Urinary bladder (tissue), 2 donors: Measurements from ENCODE around the gene RHOH. TPM values are rescaled to one million over a fixed set of nuclear protein-coding genes. Genes with fewer than 3 reads are reported as not detected.

Experiments
- polyA plus RNA-seq: library from polyadenylated mRNA; stranded (reverse); fragments of 200-250 nt; gene quantifications from one replicate; pipeline ENCODE4 v1.2.3, GENCODE V29; 2013
- total RNA-seq: library from RNA; depleted of rRNA; stranded (reverse); fragments of >200 nt; gene quantifications from one replicate; pipeline ENCODE4 v1.2.3, GENCODE V29; 2014
- donor health status: healthy.

RHOH gene
- total and polyA plus RNA-seq, 2 donors, result 1.6 to 3.2 TPM

Other genes starting within 250 kb of the RHOH start
- gene PDS5A, start 219.1 kb upstream of the RHOH start, total RNA-seq, result 111 TPM
- gene PDS5A, start 219.1 kb upstream of the RHOH start, polyA plus RNA-seq, result 25.5 TPM
- 64.7 TPM for gene N4BP2, start 140.2 kb upstream of the RHOH start, total RNA-seq
- gene N4BP2, start 140.2 kb upstream of the RHOH start, polyA plus RNA-seq, result 2.5 TPM
- not detected for gene CHRNA9, start 138.3 kb downstream of the RHOH start, total RNA-seq
- 0.04 TPM for gene CHRNA9, start 138.3 kb downstream of the RHOH start, polyA plus RNA-seq